Measurements from ENCODE around the gene PLCG1. TPM values are rescaled to one million over a fixed set of nuclear protein-coding genes. Genes with fewer than 3 reads are reported as not detected.

PLCG1 gene
- polyA plus RNA-seq, 3 donors: 112 to 145 (median 120) TPM

- no peak for DNase-seq (ENCODE audit: low read depth in 3 of 3, low spot score in 2 of 3)
These were observed 39.6 kb downstream of the PLCG1 start for GRCh38 chr20:41176711-41177552.

- no peak for DNase-seq (ENCODE audit: low read depth in 3 of 3, low spot score in 2 of 3)
These were observed 40.3 kb downstream of the PLCG1 start for GRCh38 chr20:41177636-41178035.

- no peak for DNase-seq (ENCODE audit: low read depth in 3 of 3, low spot score in 2 of 3)
These were observed 41.2 kb downstream of the PLCG1 start for GRCh38 chr20:41178495-41178894.

GRCh38 chr20:41178904-41179432 is 41.6 kb downstream of the PLCG1 start:
- no peak for DNase-seq (ENCODE audit: low read depth in 3 of 3, low spot score in 2 of 3)

GRCh38 chr20:41179961-41180360 is 42.6 kb downstream of the PLCG1 start:
- no peak for DNase-seq (ENCODE audit: low read depth in 3 of 3, low spot score in 2 of 3)

GRCh38 chr20:41180599-41181333 is 43.4 kb downstream of the PLCG1 start:
- no peak for DNase-seq (ENCODE audit: low read depth in 3 of 3, low spot score in 2 of 3)

GRCh38 chr20:41181567-41181966 is 44.2 kb downstream of the PLCG1 start:
- DNase-seq (ENCODE audit: low read depth in 3 of 3, low spot score in 2 of 3): no peak

GRCh38 chr20:41182296-41183212 is 45.2 kb downstream of the PLCG1 start:
- no peak for DNase-seq (ENCODE audit: low read depth in 3 of 3, low spot score in 2 of 3)

GRCh38 chr20:41183391-41183790 is 46.0 kb downstream of the PLCG1 start:
- DNase-seq (ENCODE audit: low read depth in 3 of 3, low spot score in 2 of 3): no peak

- DNase-seq (ENCODE audit: low read depth in 3 of 3, low spot score in 2 of 3): no peak
These were observed 46.5 kb downstream of the PLCG1 start for GRCh38 chr20:41183831-41184230.

GRCh38 chr20:41185013-41185757 is 47.8 kb downstream of the PLCG1 start:
- DNase-seq (ENCODE audit: low read depth in 3 of 3, low spot score in 2 of 3): no peak

- no peak for DNase-seq (ENCODE audit: low read depth in 3 of 3, low spot score in 2 of 3)
These were observed 50.3 kb downstream of the PLCG1 start for GRCh38 chr20:41187668-41188067.

GRCh38 chr20:41191562-41192500 is 54.5 kb downstream of the PLCG1 start:
- DNase-seq (ENCODE audit: low read depth in 3 of 3, low spot score in 2 of 3): no peak

GRCh38 chr20:41192575-41192974 is 55.2 kb downstream of the PLCG1 start:
- DNase-seq (ENCODE audit: low read depth in 3 of 3, low spot score in 2 of 3): no peak

GRCh38 chr20:41196653-41197225 is 59.4 kb downstream of the PLCG1 start:
- no peak for DNase-seq (ENCODE audit: low read depth in 3 of 3, low spot score in 2 of 3)

- no peak for DNase-seq (ENCODE audit: low read depth in 3 of 3, low spot score in 2 of 3)
These were observed 61.1 kb downstream of the PLCG1 start for GRCh38 chr20:41198443-41198842.

- no peak for DNase-seq (ENCODE audit: low read depth in 3 of 3, low spot score in 2 of 3)
These were observed 63.3 kb downstream of the PLCG1 start for GRCh38 chr20:41200446-41201202.

- DNase-seq (ENCODE audit: low read depth in 3 of 3, low spot score in 2 of 3): no peak
These were observed 64.4 kb downstream of the PLCG1 start for GRCh38 chr20:41201760-41202159.

Data from right renal cortex interstitium (tissue), 3 donors.